GM12878 (cell line): ENCODE measurements around the gene BARX2. TPM values are rescaled to one million over a fixed set of nuclear protein-coding genes. Genes with fewer than 3 reads are reported as not detected.

ENCODE experiments used
- ATAC-seq: fragments of 200-7000 bp; cut with Tn5 transposase; 3 replicates; pipeline ENCODE4 v1.9.1; 2020; ENCODE audit warnings: mild to moderate bottlenecking, moderate library complexity
- BruUV-seq: library from RNA; stranded (reverse); fragments of 400-500 nt; replicated peaks from 2 replicates; lab custom pipeline; 2021; lab: Mats Ljungman, UMichigan
- CTCF ChIA-PET: fragments of 300-600 bp; sonication (Branson Sonifier 250); formaldehyde crosslinking; extraction: SDS; loops from one replicate; lab custom pipeline; 2021; ENCODE audit warnings: inconsistent platforms; lab: Yijun Ruan, JAX
- POLR2A ChIA-PET: fragments of 350-600 bp; formaldehyde crosslinking; extraction: SDS; loops from one replicate; lab custom pipeline; 2021; ENCODE audit warnings: inconsistent platforms; lab: Charles Lee
- RAD21 ChIA-PET: fragments of 300-600 bp; sonication (Branson Sonifier 250); formaldehyde crosslinking; loops from one replicate; lab custom pipeline; 2023; ENCODE audit warnings: antibody characterized with exemption; ENCODE audit not compliant: unreplicated experiment; lab: Charles Lee
- SMC1A ChIA-PET: fragments of 300-600 bp; sonication (Branson Sonifier 250); formaldehyde crosslinking; loops from one replicate; lab custom pipeline; 2023; ENCODE audit not compliant: unreplicated experiment, uncharacterized antibody; lab: Charles Lee
- DNase-seq: peaks from one replicate; pipeline ENCODE4 v3.0.0-alpha.2; 2011; ENCODE audit warnings: low read depth, low spot score
- FAIRE-seq: peaks from 3 replicates; lab custom pipeline; 2011; peaks lifted over from hg19 to GRCh38; lab: Jason Lieb, UNC
- H2AFZ ChIP-seq: 2 replicates; pipeline ENCODE4 v1.6.0; 2011; ENCODE audit warnings: low read depth, low read length, control low read depth; ENCODE audit not compliant: control insufficient read depth
- H3K27ac ChIP-seq: 2 replicates; pipeline ENCODE4 v1.5.1; 2011; ENCODE audit warnings: control low read depth; ENCODE audit not compliant: control insufficient read depth, insufficient read depth
- H3K27me3 ChIP-seq, 2 experiments: replicated peaks in 1 of 2; 2 replicates each; pipeline versions ENCODE4 v1.6.0 to v1.6.1; 2011; ENCODE audit warnings: low read length in 1 of 2; ENCODE audit not compliant: control insufficient read depth in 2 of 2, insufficient read depth in 2 of 2
- H3K36me3 ChIP-seq, 2 experiments: 2 replicates each; pipeline ENCODE4 v1.5.1; 2011; ENCODE audit warnings: low read length in 1 of 2; ENCODE audit not compliant: control insufficient read depth in 2 of 2, insufficient read depth in 2 of 2
- H3K4me1 ChIP-seq: 2 replicates; pipeline ENCODE4 v1.6.1; 2011; ENCODE audit warnings: mild to moderate bottlenecking, low read length, moderate library complexity, mixed read lengths; ENCODE audit not compliant: control insufficient read depth, insufficient read depth
- H3K4me2 ChIP-seq: 2 replicates; pipeline ENCODE4 v1.6.0; 2011; ENCODE audit warnings: control low read depth; ENCODE audit not compliant: control insufficient read depth, insufficient read depth
- H3K4me3 ChIP-seq: fragments of 200-600 bp; sonication (generic); 2 replicates; pipeline ENCODE4 v1.5.1; 2016
- H3K79me2 ChIP-seq: 2 replicates; pipeline ENCODE4 v1.6.0; 2011; ENCODE audit warnings: low read length; ENCODE audit not compliant: control insufficient read depth, insufficient read depth
- H3K9ac ChIP-seq: 2 replicates; pipeline ENCODE4 v1.8.0; 2011; ENCODE audit warnings: low read length, control low read depth, mixed read lengths; ENCODE audit not compliant: control insufficient read depth, insufficient read depth
- H3K9me3 ChIP-seq: replicated peaks from 3 replicates; pipeline ENCODE4 v1.5.1; 2011; ENCODE audit warnings: mild to moderate bottlenecking, low read length; ENCODE audit not compliant: control insufficient read depth, insufficient read depth
- H4K20me1 ChIP-seq: 2 replicates; pipeline ENCODE4 v1.6.0; 2011; ENCODE audit not compliant: control insufficient read depth, insufficient read depth
- BACH1 ChIP-seq: fragments of 450-650 bp; IDR thresholded peaks from 2 replicates; pipeline ENCODE4 v1.6.1; 2017; ENCODE audit warnings: mild to moderate bottlenecking, borderline replicate concordance
- EZH2 ChIP-seq: IDR thresholded peaks from 2 replicates; pipeline ENCODE4 v1.6.1; 2012; ENCODE audit warnings: low read depth, mild to moderate bottlenecking, control low read depth, inconsistent platforms, low read length, borderline replicate concordance; ENCODE audit not compliant: control insufficient read depth
- HDAC2 ChIP-seq: fragments of 200-600 bp; sonication (generic); IDR thresholded peaks from 2 replicates; pipeline ENCODE4 v1.6.1; 2017
- KLF5 ChIP-seq: fragments of 450-650 bp; IDR thresholded peaks from 2 replicates; pipeline ENCODE4 v1.6.1; 2014; ENCODE audit warnings: mild to moderate bottlenecking; ENCODE audit not compliant: partially characterized antibody
- NBN ChIP-seq: fragments of 450-650 bp; IDR thresholded peaks from 2 replicates; pipeline ENCODE4 v1.6.1; 2016
- POLR2A ChIP-seq: IDR thresholded peaks from 2 replicates; pipeline ENCODE4 v1.6.1; 2011; ENCODE audit warnings: low read depth, mild to moderate bottlenecking, low read length
- POLR2AphosphoS2 ChIP-seq: IDR thresholded peaks from 2 replicates; pipeline ENCODE4 v1.6.1; 2011; ENCODE audit warnings: low read depth, mild to moderate bottlenecking, low read length, improper control_type of control experiment, moderate library complexity
- SUZ12 ChIP-seq: fragments of 200-600 bp; sonication (generic); IDR thresholded peaks from one replicate; pipeline ENCODE4 v1.6.1; 2018; ENCODE audit warnings: antibody characterized with exemption, mild to moderate bottlenecking; ENCODE audit not compliant: unreplicated experiment
- ZNF24 ChIP-seq: fragments of 450-650 bp; IDR thresholded peaks from 2 replicates; pipeline ENCODE4 v1.6.1; 2017; ENCODE audit warnings: antibody characterized with exemption, mild to moderate bottlenecking
- WGBS: methylation state at CpG from one replicate; pipeline ENCODE4 v1.1.6; 2016; ENCODE audit warnings: low lambda C conversion rate; ENCODE audit not compliant: insufficient replicate concordance, insufficient coverage; ENCODE audit errors: missing lambda C conversion rate; 5-methylcytosine and 5-hydroxymethylcytosine counted together
- in situ Hi-C: fragments of 300-500 bp; cut with MboI; formaldehyde crosslinking; loops from 9 replicates; pipeline ENCODE4 v1.14.3; 2018; ENCODE audit warnings: mixed read lengths
- intact Hi-C: fragments of 100-400 bp; cut with micrococcal nuclease; formaldehyde crosslinking; loops from one replicate; pipeline ENCODE4 v1.14.2; 2022; ENCODE audit not compliant: unreplicated experiment
- polyA plus RNA-seq, 11 experiments: library from polyadenylated mRNA; depleted of rRNA in 4 of 11; unstranded in 6 of 11; stranded (reverse) in 5 of 11; fragments of >200 nt; fragmentation: Nextera tagmentation in 4 of 11; fragmentation: Illumina TruSeq in 1 of 11; extraction: Ambion mirVana in 4 of 11; extraction: Trizol in 1 of 11; gene quantifications; 1 replicate in 1 of 11; 2 replicates in 10 of 11; pipeline versions ENCODE4 v1.2.1 to v1.2.3, GENCODE V29; 2011 to 2016; ENCODE audit warnings: inconsistent platforms in 2 of 11, missing spikeins in 2 of 11, low read depth in 1 of 11
- total RNA-seq, 4 experiments: library from RNA; depleted of rRNA in 3 of 4; stranded (reverse); fragments of >200 nt in 3 of 4; fragmentation: Illumina TruSeq in 1 of 4; extraction: Trizol in 1 of 4; gene quantifications; 2 replicates each; pipeline versions ENCODE4 v1.2.1 to v1.2.3, GENCODE V29; 2013 to 2021
- TF ChIP-seq, protein P1 (sequence below): IDR thresholded peaks from 2 replicates; pipeline ENCODE4 v1.6.1; 2012; ENCODE audit warnings: improper control_type of control experiment, low read depth, low read length; ENCODE audit not compliant: insufficient replicate concordance
- TF ChIP-seq, protein P2 (sequence below): fragments of 450-650 bp; IDR thresholded peaks from 2 replicates; pipeline ENCODE4 v1.6.1; 2017; ENCODE audit warnings: low read depth, mild to moderate bottlenecking, moderate library complexity
- TF ChIP-seq, protein P3 (sequence below): fragments of 450-650 bp; IDR thresholded peaks from 2 replicates; pipeline ENCODE4 v1.6.1; 2017; ENCODE audit warnings: mild to moderate bottlenecking, low read depth, inconsistent platforms; ENCODE audit not compliant: poor library complexity, severe bottlenecking
- TF ChIP-seq, protein P4 (sequence below): IDR thresholded peaks from 2 replicates; pipeline ENCODE4 v1.6.1; 2012; ENCODE audit warnings: low read depth, low read length, improper control_type of control experiment

BARX2 gene
- total and polyA plus RNA-seq, 10 of the 15 experiments (the other 5 are each of a cell fraction or from before 2014, with no cell fraction given) = 0.07 to 0.84 TPM; not detected in 8

DNA sequence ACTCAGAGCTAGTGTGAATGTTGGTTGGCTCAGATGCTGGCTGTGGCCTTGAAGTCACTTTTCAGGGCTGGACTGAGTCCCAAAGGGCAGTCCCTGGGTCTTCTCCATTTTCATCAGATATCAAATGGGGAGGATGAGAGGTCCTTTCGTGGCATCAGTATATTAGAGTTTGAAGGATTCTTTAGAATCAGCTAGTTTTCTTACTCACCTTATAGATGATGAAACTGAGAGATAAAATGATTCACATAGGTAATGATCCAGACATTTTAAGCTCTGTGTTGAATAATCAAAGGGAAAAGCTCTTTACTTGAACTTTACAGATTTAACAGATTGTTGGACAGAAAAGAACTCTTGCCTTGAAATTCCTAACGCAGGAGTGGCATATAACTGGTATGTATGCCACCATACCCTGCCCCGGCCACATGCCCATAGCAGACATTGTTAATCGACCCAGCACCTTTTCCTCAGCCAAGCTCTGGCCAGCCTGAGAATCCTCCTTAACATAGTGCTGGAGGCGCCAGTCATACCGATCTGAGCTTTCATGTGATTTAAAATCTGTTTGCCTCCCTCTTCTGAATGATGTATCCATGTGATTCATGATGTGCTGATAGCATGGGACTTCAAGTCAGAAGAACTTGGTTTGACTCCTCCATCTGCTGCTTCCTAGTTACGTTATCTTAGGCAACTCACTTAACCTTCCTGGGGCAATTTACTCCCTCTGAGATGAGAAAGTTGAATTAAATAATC lies 60.0 kb downstream of the BARX2 start (continued):
- TF ChIP-seq, protein P1, sequence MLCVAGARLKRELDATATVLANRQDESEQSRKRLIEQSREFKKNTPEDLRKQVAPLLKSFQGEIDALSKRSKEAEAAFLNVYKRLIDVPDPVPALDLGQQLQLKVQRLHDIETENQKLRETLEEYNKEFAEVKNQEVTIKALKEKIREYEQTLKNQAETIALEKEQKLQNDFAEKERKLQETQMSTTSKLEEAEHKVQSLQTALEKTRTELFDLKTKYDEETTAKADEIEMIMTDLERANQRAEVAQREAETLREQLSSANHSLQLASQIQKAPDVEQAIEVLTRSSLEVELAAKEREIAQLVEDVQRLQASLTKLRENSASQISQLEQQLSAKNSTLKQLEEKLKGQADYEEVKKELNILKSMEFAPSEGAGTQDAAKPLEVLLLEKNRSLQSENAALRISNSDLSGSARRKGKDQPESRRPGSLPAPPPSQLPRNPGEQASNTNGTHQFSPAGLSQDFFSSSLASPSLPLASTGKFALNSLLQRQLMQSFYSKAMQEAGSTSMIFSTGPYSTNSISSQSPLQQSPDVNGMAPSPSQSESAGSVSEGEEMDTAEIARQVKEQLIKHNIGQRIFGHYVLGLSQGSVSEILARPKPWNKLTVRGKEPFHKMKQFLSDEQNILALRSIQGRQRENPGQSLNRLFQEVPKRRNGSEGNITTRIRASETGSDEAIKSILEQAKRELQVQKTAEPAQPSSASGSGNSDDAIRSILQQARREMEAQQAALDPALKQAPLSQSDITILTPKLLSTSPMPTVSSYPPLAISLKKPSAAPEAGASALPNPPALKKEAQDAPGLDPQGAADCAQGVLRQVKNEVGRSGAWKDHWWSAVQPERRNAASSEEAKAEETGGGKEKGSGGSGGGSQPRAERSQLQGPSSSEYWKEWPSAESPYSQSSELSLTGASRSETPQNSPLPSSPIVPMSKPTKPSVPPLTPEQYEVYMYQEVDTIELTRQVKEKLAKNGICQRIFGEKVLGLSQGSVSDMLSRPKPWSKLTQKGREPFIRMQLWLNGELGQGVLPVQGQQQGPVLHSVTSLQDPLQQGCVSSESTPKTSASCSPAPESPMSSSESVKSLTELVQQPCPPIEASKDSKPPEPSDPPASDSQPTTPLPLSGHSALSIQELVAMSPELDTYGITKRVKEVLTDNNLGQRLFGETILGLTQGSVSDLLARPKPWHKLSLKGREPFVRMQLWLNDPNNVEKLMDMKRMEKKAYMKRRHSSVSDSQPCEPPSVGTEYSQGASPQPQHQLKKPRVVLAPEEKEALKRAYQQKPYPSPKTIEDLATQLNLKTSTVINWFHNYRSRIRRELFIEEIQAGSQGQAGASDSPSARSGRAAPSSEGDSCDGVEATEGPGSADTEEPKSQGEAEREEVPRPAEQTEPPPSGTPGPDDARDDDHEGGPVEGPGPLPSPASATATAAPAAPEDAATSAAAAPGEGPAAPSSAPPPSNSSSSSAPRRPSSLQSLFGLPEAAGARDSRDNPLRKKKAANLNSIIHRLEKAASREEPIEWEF = no peak
- TF ChIP-seq, protein P2, sequence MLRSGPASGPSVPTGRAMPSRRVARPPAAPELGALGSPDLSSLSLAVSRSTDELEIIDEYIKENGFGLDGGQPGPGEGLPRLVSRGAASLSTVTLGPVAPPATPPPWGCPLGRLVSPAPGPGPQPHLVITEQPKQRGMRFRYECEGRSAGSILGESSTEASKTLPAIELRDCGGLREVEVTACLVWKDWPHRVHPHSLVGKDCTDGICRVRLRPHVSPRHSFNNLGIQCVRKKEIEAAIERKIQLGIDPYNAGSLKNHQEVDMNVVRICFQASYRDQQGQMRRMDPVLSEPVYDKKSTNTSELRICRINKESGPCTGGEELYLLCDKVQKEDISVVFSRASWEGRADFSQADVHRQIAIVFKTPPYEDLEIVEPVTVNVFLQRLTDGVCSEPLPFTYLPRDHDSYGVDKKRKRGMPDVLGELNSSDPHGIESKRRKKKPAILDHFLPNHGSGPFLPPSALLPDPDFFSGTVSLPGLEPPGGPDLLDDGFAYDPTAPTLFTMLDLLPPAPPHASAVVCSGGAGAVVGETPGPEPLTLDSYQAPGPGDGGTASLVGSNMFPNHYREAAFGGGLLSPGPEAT = no peak
- TF ChIP-seq POLR2AphosphoS2 = no peak

DNA sequence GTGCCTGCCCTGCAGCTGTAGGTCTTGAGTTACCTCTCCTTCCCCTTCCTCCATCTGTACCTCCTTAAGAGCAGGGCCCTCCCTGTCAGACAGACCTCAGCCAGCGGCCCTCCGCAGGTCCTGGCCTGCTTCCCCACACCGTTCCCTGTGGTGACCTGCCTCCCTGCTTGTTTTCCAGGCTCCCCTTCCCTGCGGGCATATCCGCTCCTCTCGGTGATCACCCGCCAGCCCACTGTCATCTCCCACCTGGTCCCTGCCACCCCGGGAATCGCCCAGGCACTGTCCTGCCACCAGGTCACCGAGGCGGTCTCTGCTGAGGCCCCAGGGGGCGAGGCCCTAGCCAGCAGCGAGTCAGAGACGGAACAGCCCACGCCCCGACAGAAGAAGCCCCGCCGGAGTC lies 60.9 kb downstream of the BARX2 start:
- CTCF ChIA-PET = no interaction called here
- ATAC-seq = no peak
- no TSS peak for BruUV-seq
- H3K36me3 ChIP-seq = no peaks in the 10 kb centered on the region
- no peaks in the 10 kb centered on the region; a peak in 1 of 4 replicates for H3K27me3 ChIP-seq
- H3K9ac ChIP-seq = no peak overlapping the region
- RAD21 ChIA-PET = no interaction called here
- H3K9me3 ChIP-seq = no peaks in the 10 kb centered on the region
- H3K79me2 ChIP-seq = no peaks in the 10 kb centered on the region
- H3K4me2 ChIP-seq = no peak overlapping the region
- FAIRE-seq = no peak
- DNase-seq = no peak
- no peaks in the 10 kb centered on the region for H3K4me1 ChIP-seq
- no peak overlapping the region for H3K27ac ChIP-seq
- intact Hi-C loops (no loop called here), in situ Hi-C loops (no loop called here)
- WGBS = 25% methylated on average over 15 of the region's 18 CpGs
- no peak overlapping the region for H2AFZ ChIP-seq
- no peaks in the 10 kb centered on the region for H4K20me1 ChIP-seq
- SMC1A ChIA-PET = no interaction called here
- H3K4me3 ChIP-seq = no peak overlapping the region
- POLR2A ChIA-PET = no interaction called here
- TF ChIP-seq, protein P3, sequence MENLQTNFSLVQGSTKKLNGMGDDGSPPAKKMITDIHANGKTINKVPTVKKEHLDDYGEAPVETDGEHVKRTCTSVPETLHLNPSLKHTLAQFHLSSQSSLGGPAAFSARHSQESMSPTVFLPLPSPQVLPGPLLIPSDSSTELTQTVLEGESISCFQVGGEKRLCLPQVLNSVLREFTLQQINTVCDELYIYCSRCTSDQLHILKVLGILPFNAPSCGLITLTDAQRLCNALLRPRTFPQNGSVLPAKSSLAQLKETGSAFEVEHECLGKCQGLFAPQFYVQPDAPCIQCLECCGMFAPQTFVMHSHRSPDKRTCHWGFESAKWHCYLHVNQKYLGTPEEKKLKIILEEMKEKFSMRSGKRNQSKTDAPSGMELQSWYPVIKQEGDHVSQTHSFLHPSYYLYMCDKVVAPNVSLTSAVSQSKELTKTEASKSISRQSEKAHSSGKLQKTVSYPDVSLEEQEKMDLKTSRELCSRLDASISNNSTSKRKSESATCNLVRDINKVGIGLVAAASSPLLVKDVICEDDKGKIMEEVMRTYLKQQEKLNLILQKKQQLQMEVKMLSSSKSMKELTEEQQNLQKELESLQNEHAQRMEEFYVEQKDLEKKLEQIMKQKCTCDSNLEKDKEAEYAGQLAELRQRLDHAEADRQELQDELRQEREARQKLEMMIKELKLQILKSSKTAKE = no peak
- TF ChIP-seq SUZ12 (no peak), KLF5 (no peak), ZNF24 (no peak), HDAC2 (no peak), BACH1 (no peak), POLR2A (no peak), NBN (no peak), EZH2 (no peak)
- TF ChIP-seq, protein P4, sequence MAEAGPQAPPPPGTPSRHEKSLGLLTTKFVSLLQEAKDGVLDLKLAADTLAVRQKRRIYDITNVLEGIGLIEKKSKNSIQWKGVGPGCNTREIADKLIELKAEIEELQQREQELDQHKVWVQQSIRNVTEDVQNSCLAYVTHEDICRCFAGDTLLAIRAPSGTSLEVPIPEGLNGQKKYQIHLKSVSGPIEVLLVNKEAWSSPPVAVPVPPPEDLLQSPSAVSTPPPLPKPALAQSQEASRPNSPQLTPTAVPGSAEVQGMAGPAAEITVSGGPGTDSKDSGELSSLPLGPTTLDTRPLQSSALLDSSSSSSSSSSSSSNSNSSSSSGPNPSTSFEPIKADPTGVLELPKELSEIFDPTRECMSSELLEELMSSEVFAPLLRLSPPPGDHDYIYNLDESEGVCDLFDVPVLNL = no peak
